Tibial artery (tissue), 4 donors: Measurements from ENCODE around the gene SPP2.

Experiments
- DNase-seq, 2 donors: peaks; one replicate each; pipeline ENCODE4 v3.0.0-alpha.2; 2019
- H3K27ac ChIP-seq, 2 donors: fragments of 200-600 bp; sonication (generic) in 1 of 2; 1 replicate in 1 of 2; 2 replicates in 1 of 2; pipeline ENCODE4 v1.5.1; 2018 to 2019; ENCODE audit warnings: mild to moderate bottlenecking in 1 of 2
- H3K27me3 ChIP-seq, 2 donors: fragments of 200-600 bp; sonication (generic) in 1 of 2; one replicate each; pipeline versions ENCODE4 v1.5.1 to v1.6.0; 2016 to 2019
- H3K36me3 ChIP-seq, 3 donors: fragments of 200-600 bp; sonication (generic) in 2 of 3; one replicate each; pipeline ENCODE4 v1.5.1; 2016 to 2019; ENCODE audit warnings: mild to moderate bottlenecking in 2 of 3
- H3K4me1 ChIP-seq, 4 donors: fragments of 200-600 bp; sonication (generic) in 2 of 4; 1 replicate in 3 of 4; 2 replicates in 1 of 4; pipeline ENCODE4 v1.5.1; 2016 to 2019
- H3K4me3 ChIP-seq, 2 donors: fragments of 200-600 bp; sonication (generic) in 1 of 2; 1 replicate in 1 of 2; 2 replicates in 1 of 2; pipeline ENCODE4 v1.5.1; 2018 to 2019; ENCODE audit warnings: mild to moderate bottlenecking in 2 of 2
- H3K9me3 ChIP-seq, 3 donors: fragments of 200-600 bp; sonication (generic) in 1 of 3; one replicate each; pipeline ENCODE4 v1.5.1; 2016 to 2019
- CTCF ChIP-seq, 2 experiments: fragments of 200-600 bp in 1 of 2; fragments of 450-650 bp in 1 of 2; IDR thresholded peaks; one replicate each; pipeline ENCODE4 v1.5.1; 2017 to 2019; ENCODE audit warnings: antibody characterized with exemption in 2 of 2, mild to moderate bottlenecking in 1 of 2, moderate library complexity in 1 of 2
- intact Hi-C: fragments of 100-400 bp; cut with DNase I; formaldehyde crosslinking; loops from one replicate; pipeline ENCODE4 v1.15.0; 2023; ENCODE audit warnings: low total_unique reads

The SPP2 gene

GRCh38 chr2:234091883-234092282, 41.4 kb downstream of the SPP2 start:
- H3K36me3 ChIP-seq = no peaks in the 10 kb centered on the region
- no peaks in the 10 kb centered on the region for H3K4me1 ChIP-seq
- no peak for TF ChIP-seq CTCF (IDR thresholded peaks at IDR 0.05)
- H3K9me3 ChIP-seq = no peaks in the 10 kb centered on the region
- H3K4me3 ChIP-seq = no peak overlapping the region
- H3K27me3 ChIP-seq = no peaks in the 10 kb centered on the region
- DNase-seq = no peak
- intact Hi-C loops = no loop called here
- H3K27ac ChIP-seq = no peak overlapping the region

DNA sequence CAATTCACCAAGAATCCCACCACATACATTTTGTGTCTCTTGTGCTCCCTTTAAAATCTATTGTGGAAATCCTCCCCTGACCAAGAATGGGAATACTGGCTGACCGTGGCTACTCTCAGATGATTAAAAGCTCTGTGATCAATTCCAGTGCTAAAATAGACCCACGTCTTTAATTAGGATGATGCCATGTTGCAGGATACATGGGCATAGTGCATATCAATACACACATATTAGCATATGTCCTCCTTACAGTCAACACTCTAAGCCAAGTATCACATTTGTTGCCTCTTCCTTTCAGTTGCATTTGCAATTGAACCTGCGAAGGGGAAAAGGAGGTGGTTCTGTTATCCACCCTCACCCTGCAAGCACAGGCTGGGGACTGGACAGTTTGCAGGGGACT, 41.8 kb downstream of the SPP2 start:
- H3K27ac ChIP-seq = no peak overlapping the region
- H3K4me1 ChIP-seq = no peaks in the 10 kb centered on the region
- no peak overlapping the region for H3K4me3 ChIP-seq
- no peaks in the 10 kb centered on the region for H3K9me3 ChIP-seq
- no peaks in the 10 kb centered on the region for H3K36me3 ChIP-seq
- no peak for DNase-seq
- no peaks in the 10 kb centered on the region for H3K27me3 ChIP-seq
- intact Hi-C loops = no loop called here
- no peak for TF ChIP-seq CTCF (IDR thresholded peaks at IDR 0.05)

DNA sequence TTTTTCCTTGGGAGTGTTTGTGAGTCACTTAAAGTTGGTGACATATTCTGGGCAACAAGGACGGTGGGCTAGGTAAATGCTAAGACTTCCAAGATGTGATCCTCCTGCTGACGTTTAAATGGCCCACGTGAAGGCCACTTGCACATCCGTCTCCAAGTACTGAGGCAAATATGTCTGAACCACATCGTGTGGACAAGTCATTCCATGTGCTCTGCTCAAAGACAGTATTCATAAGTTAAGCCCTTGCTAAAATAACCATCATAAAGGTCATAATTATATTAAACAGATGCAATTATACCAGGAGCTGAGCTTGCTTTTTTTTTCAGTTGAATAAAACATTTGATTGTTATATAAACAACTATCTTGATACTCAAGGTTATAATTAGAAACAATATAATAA, 44.8 kb downstream of the SPP2 start:
- intact Hi-C loops = no loop called here
- Histone ChIP-seq H3K27ac (no peak overlapping the region), H3K27me3 (no peaks in the 10 kb centered on the region), H3K4me3 (no peak overlapping the region), H3K9me3 (no peaks in the 10 kb centered on the region), H3K36me3 (no peaks in the 10 kb centered on the region), H3K4me1 (no peaks in the 10 kb centered on the region)
- no peak for TF ChIP-seq CTCF (IDR thresholded peaks at IDR 0.05)
- DNase-seq = no peak

DNA sequence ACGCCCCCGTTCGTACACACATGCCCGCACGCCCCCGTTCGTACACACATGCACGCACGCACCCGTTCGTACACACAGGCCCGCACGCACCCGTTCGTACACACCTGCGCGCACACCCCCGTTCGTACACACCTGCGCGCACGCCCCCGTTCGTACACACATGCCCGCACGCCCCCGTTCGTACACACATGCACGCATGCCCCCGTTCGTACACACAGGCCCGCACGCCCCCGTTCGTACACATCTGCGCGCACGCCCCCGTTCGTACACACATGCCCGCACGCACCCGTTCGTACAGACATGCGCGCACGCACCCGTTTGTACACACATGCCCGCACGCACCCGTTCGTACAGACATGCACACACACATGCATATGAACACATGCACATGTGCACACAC, 45.7 kb downstream of the SPP2 start:
- intact Hi-C loops = no loop called here
- no peaks in the 10 kb centered on the region for H3K27me3 ChIP-seq
- H3K4me1 ChIP-seq = no peaks in the 10 kb centered on the region
- no peaks in the 10 kb centered on the region for H3K36me3 ChIP-seq
- DNase-seq = no peak
- H3K4me3 ChIP-seq = no peak overlapping the region
- no peak overlapping the region for H3K27ac ChIP-seq
- no peaks in the 10 kb centered on the region for H3K9me3 ChIP-seq
- TF ChIP-seq CTCF (IDR thresholded peaks at IDR 0.05) = no peak

DNA sequence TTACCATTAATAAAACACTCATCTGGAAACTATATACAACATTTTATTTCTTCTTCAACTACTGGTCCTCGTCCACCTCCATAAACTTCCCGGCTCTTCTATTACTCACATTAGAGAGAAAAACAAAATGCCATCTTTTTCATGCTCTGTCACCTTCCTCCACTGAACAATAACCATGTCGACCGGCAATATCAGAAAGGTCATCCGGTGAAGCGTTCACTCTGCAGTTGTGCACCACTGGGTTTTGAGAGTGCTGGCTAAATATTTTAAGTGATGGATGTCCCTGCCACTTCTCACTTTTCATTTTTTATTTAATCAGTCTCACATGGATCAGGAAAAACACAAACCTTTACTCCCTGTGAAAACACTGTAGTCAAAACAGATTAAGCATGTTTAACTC, 48.2 kb downstream of the SPP2 start:
- H3K4me1 ChIP-seq = no peaks in the 10 kb centered on the region
- intact Hi-C loops = no loop called here
- no peak overlapping the region for H3K27ac ChIP-seq
- no peaks in the 10 kb centered on the region for H3K27me3 ChIP-seq
- H3K9me3 ChIP-seq = no peaks in the 10 kb centered on the region
- no peak for TF ChIP-seq CTCF (IDR thresholded peaks at IDR 0.05)
- no peak overlapping the region for H3K4me3 ChIP-seq
- no peak for DNase-seq
- no peaks in the 10 kb centered on the region for H3K36me3 ChIP-seq

GRCh38 chr2:234099266-234099665, 48.8 kb downstream of the SPP2 start:
- Histone ChIP-seq H3K4me1 (no peaks in the 10 kb centered on the region), H3K4me3 (no peak overlapping the region), H3K27me3 (no peaks in the 10 kb centered on the region), H3K36me3 (no peaks in the 10 kb centered on the region), H3K27ac (no peak overlapping the region), H3K9me3 (no peaks in the 10 kb centered on the region)
- intact Hi-C loops = no loop called here
- no peak for DNase-seq
- no peak for TF ChIP-seq CTCF (IDR thresholded peaks at IDR 0.05)
